GM23338 (cell line): Measurements from ENCODE around the gene AKAP13. TPM values are rescaled to one million over a fixed set of nuclear protein-coding genes. Genes with fewer than 3 reads are reported as not detected.

ENCODE experiments used
- ATAC-seq: fragments of 200-7000 bp; cut with Tn5 transposase; 3 replicates; pipeline ENCODE4 v1.9.1; 2020
- DNase-seq: peaks from one replicate; pipeline ENCODE4 v3.0.0-alpha.2; 2015; ENCODE audit warnings: low spot score
- H2AFZ ChIP-seq: fragments of 200-600 bp; sonication (generic); 2 replicates; pipeline ENCODE4 v1.8.0; 2016; ENCODE audit warnings: antibody characterized with exemption, mild to moderate bottlenecking, moderate library complexity
- H3F3A ChIP-seq: fragments of 200-600 bp; sonication (generic); replicated peaks from 2 replicates; pipeline ENCODE4 v1.8.0; 2017; ENCODE audit warnings: antibody characterized with exemption, mixed run types, low read depth
- H3K27ac ChIP-seq: fragments of 200-600 bp; sonication (generic); 2 replicates; pipeline ENCODE4 v1.6.1; 2016; ENCODE audit warnings: low read depth
- H3K27me3 ChIP-seq: fragments of 200-600 bp; sonication (generic); 2 replicates; pipeline ENCODE4 v1.8.0; 2016; ENCODE audit warnings: mild to moderate bottlenecking, mixed run types, moderate library complexity; ENCODE audit not compliant: insufficient read depth
- H3K36me3 ChIP-seq: fragments of 200-600 bp; sonication (generic); 2 replicates; pipeline ENCODE4 v1.8.0; 2016; ENCODE audit warnings: mild to moderate bottlenecking; ENCODE audit not compliant: insufficient read depth
- H3K4me1 ChIP-seq: fragments of 200-600 bp; sonication (generic); 2 replicates; pipeline ENCODE4 v1.8.0; 2016; ENCODE audit warnings: mild to moderate bottlenecking, moderate library complexity; ENCODE audit not compliant: insufficient read depth
- H3K4me2 ChIP-seq: fragments of 200-600 bp; sonication (generic); 2 replicates; pipeline ENCODE4 v1.7.1; 2017; ENCODE audit warnings: mixed run types
- H3K4me3 ChIP-seq: fragments of 200-600 bp; sonication (generic); 2 replicates; pipeline ENCODE4 v1.6.1; 2016; ENCODE audit warnings: mixed run types
- H3K79me2 ChIP-seq: fragments of 200-600 bp; sonication (generic); replicated peaks from 2 replicates; pipeline ENCODE4 v1.8.0; 2017; ENCODE audit warnings: mild to moderate bottlenecking; ENCODE audit not compliant: insufficient read depth
- H3K9me2 ChIP-seq: fragments of 200-600 bp; sonication (generic); 2 replicates; pipeline ENCODE4 v1.8.0; 2017; ENCODE audit not compliant: insufficient read depth
- H4K20me1 ChIP-seq: fragments of 200-600 bp; sonication (generic); replicated peaks from 2 replicates; pipeline ENCODE4 v1.8.0; 2017; ENCODE audit warnings: mild to moderate bottlenecking; ENCODE audit not compliant: insufficient read depth
- H3K27ac Mint-ChIP-seq: 2 replicates; pipeline ENCODE4 v1.8.0; 2020; ENCODE audit warnings: inconsistent platforms, mild to moderate bottlenecking, moderate library complexity, mixed read lengths
- H3K27me3 Mint-ChIP-seq: 3 replicates; pipeline ENCODE4 v1.8.0; 2022; ENCODE audit warnings: low read depth, mild to moderate bottlenecking, moderate library complexity, mixed read lengths, inconsistent platforms; ENCODE audit not compliant: insufficient read depth, poor library complexity
- H3K36me3 Mint-ChIP-seq: 3 replicates; pipeline ENCODE4 v1.8.0; 2021; ENCODE audit warnings: low read depth, mild to moderate bottlenecking, inconsistent platforms, moderate library complexity, mixed read lengths
- H3K4me1 Mint-ChIP-seq: 3 replicates; pipeline ENCODE4 v1.8.0; 2020; ENCODE audit warnings: mild to moderate bottlenecking, inconsistent platforms, mixed read lengths
- H3K4me3 Mint-ChIP-seq: 3 replicates; pipeline ENCODE4 v1.8.0; 2021; ENCODE audit warnings: moderate library complexity, mild to moderate bottlenecking, inconsistent platforms, mixed read lengths
- H3K9me3 Mint-ChIP-seq: 3 replicates; pipeline ENCODE4 v1.8.0; 2020; ENCODE audit warnings: moderate library complexity, mild to moderate bottlenecking, inconsistent platforms, mixed read lengths
- CREB1 ChIP-seq: fragments of 250-450 bp; sonication (Bioruptor Pico); IDR thresholded peaks from 2 replicates; pipeline ENCODE4 v1.5.0; 2020; ENCODE audit warnings: low read depth, mild to moderate bottlenecking, moderate library complexity
- EZH2 ChIP-seq: fragments of 200-600 bp; sonication (generic); IDR thresholded peaks from one replicate; pipeline ENCODE4 v1.8.0; 2017; ENCODE audit warnings: antibody characterized with exemption, mild to moderate bottlenecking, low read depth; ENCODE audit not compliant: unreplicated experiment
- EZH2phosphoT487 ChIP-seq: fragments of 200-600 bp; sonication (generic); IDR thresholded peaks from one replicate; pipeline ENCODE4 v1.8.1; 2018; ENCODE audit warnings: antibody characterized with exemption; ENCODE audit not compliant: unreplicated experiment
- JUNB ChIP-seq: IDR thresholded peaks from one replicate; pipeline ENCODE4 v1.6.1; 2016; ENCODE audit warnings: antibody characterized with exemption; ENCODE audit not compliant: unreplicated experiment
- NANOG ChIP-seq: IDR thresholded peaks from 2 replicates; pipeline ENCODE4 v1.6.1; 2016; ENCODE audit warnings: antibody characterized with exemption, borderline replicate concordance
- POLR2AphosphoS5 ChIP-seq: IDR thresholded peaks from 2 replicates; pipeline ENCODE4 v1.6.1; 2016; ENCODE audit warnings: antibody characterized with exemption, low read depth
- STAT1 ChIP-seq: IDR thresholded peaks from one replicate; pipeline ENCODE4 v1.6.1; 2016; ENCODE audit warnings: antibody characterized with exemption; ENCODE audit not compliant: unreplicated experiment
- ZNF114 ChIP-seq: fragments of 250-450 bp; sonication (Bioruptor Pico); IDR thresholded peaks from 2 replicates; pipeline ENCODE4 v1.5.0; 2020; ENCODE audit warnings: mild to moderate bottlenecking, moderate library complexity
- ZNF331 ChIP-seq: fragments of 250-450 bp; sonication (Bioruptor Pico); IDR thresholded peaks from 2 replicates; pipeline ENCODE4 v1.5.0; 2020; ENCODE audit warnings: low read depth, mild to moderate bottlenecking, moderate library complexity
- polyA plus RNA-seq: library from polyadenylated mRNA; unstranded; fragments of >200 nt; fragmentation: Nextera tagmentation; extraction: Ambion mirVana; gene quantifications from 2 replicates; pipeline ENCODE4 v1.2.1, GENCODE V29; 2016
- total RNA-seq: library from RNA; depleted of rRNA; stranded (reverse); fragments of >200 nt; shearing (Covaris generic); gene quantifications from 2 replicates; pipeline ENCODE4 v1.2.3, GENCODE V29; 2014
- TF ChIP-seq, protein P1 (sequence below), 2 experiments: fragments of 200-600 bp in 1 of 2; sonication (generic) in 1 of 2; conservative IDR thresholded peaks; 2 replicates each; pipeline versions ENCODE4 v1.5.1 to v1.6.1; 2016 to 2017; ENCODE audit warnings: antibody characterized with exemption in 2 of 2, low read depth in 2 of 2, mild to moderate bottlenecking in 2 of 2, moderate library complexity in 1 of 2
- TF ChIP-seq, protein P2 (sequence below): IDR thresholded peaks from 2 replicates; pipeline ENCODE4 v1.6.1; 2016; ENCODE audit warnings: antibody characterized with exemption
- TF ChIP-seq, protein P3 (sequence below): IDR thresholded peaks from one replicate; pipeline ENCODE4 v1.6.1; 2018; ENCODE audit warnings: antibody characterized with exemption; ENCODE audit not compliant: unreplicated experiment
- TF ChIP-seq, protein P4 (sequence below): fragments of 250-450 bp; sonication (Bioruptor Pico); IDR thresholded peaks from 2 replicates; pipeline ENCODE4 v1.5.0; 2020; ENCODE audit warnings: mild to moderate bottlenecking, moderate library complexity

Gene AKAP13
- total and polyA plus RNA-seq, 2 experiments from 2014 or later, result 46.2 to 60.7 TPM

DNA sequence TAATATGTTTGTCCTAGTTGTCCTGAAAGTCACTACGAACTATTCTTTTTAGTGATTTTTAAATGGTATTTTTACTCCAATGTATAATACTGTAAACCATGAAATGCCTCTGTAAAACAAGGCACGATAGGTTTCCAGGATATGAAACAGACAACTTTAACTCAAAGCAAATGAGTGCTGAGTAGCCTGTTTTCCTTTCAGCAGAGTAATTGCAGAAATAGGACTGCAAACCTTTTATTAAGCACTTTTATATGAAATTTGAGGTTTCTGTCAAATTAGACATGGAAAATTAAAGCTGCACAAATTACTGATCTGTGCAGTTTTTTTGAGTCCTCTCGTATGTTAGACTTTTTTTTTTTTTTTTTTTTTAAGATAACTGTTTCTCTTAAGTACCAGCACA, 16.2 kb downstream of the AKAP13 start:
- Mint-ChIP-seq H3K9me3 (no peaks in the 10 kb centered on the region), H3K4me1 (peaks cover 33% of the 10 kb centered on the region), H3K4me3 (no peak overlapping the region), H3K36me3 (no peaks in the 10 kb centered on the region), H3K27me3 (no peaks in the 10 kb centered on the region), H3K27ac (no peak overlapping the region)
- no peak for ATAC-seq
- H3K9me2 ChIP-seq, result no peaks in the 10 kb centered on the region
- H3K4me1 ChIP-seq, result peaks cover 33% of the 10 kb centered on the region
- DNase-seq, result no peak
- no peaks in the 10 kb centered on the region for H3K27me3 ChIP-seq
- peaks cover 98% of the 10 kb centered on the region for H3K79me2 ChIP-seq
- no peak overlapping the region for H3K27ac ChIP-seq
- no peak overlapping the region for H3K4me3 ChIP-seq
- no peak overlapping the region for H3K4me2 ChIP-seq
- H3F3A ChIP-seq, result no peaks in the 10 kb centered on the region
- TF ChIP-seq, protein P1, sequence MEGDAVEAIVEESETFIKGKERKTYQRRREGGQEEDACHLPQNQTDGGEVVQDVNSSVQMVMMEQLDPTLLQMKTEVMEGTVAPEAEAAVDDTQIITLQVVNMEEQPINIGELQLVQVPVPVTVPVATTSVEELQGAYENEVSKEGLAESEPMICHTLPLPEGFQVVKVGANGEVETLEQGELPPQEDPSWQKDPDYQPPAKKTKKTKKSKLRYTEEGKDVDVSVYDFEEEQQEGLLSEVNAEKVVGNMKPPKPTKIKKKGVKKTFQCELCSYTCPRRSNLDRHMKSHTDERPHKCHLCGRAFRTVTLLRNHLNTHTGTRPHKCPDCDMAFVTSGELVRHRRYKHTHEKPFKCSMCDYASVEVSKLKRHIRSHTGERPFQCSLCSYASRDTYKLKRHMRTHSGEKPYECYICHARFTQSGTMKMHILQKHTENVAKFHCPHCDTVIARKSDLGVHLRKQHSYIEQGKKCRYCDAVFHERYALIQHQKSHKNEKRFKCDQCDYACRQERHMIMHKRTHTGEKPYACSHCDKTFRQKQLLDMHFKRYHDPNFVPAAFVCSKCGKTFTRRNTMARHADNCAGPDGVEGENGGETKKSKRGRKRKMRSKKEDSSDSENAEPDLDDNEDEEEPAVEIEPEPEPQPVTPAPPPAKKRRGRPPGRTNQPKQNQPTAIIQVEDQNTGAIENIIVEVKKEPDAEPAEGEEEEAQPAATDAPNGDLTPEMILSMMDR (conservative IDR thresholded peaks at IDR 0.05; ENCODE audit: low read depth in 2 of 2), result no peak
- TF ChIP-seq, protein P2, sequence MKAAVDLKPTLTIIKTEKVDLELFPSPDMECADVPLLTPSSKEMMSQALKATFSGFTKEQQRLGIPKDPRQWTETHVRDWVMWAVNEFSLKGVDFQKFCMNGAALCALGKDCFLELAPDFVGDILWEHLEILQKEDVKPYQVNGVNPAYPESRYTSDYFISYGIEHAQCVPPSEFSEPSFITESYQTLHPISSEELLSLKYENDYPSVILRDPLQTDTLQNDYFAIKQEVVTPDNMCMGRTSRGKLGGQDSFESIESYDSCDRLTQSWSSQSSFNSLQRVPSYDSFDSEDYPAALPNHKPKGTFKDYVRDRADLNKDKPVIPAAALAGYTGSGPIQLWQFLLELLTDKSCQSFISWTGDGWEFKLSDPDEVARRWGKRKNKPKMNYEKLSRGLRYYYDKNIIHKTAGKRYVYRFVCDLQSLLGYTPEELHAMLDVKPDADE, result no peak
- TF ChIP-seq CREB1 (CRISPR knock-in tag), result no peak
- no peak for TF ChIP-seq JUNB
- no peak for TF ChIP-seq NANOG
- no peak for TF ChIP-seq EZH2
- TF ChIP-seq POLR2AphosphoS5, result no peak
- TF ChIP-seq, protein P3, sequence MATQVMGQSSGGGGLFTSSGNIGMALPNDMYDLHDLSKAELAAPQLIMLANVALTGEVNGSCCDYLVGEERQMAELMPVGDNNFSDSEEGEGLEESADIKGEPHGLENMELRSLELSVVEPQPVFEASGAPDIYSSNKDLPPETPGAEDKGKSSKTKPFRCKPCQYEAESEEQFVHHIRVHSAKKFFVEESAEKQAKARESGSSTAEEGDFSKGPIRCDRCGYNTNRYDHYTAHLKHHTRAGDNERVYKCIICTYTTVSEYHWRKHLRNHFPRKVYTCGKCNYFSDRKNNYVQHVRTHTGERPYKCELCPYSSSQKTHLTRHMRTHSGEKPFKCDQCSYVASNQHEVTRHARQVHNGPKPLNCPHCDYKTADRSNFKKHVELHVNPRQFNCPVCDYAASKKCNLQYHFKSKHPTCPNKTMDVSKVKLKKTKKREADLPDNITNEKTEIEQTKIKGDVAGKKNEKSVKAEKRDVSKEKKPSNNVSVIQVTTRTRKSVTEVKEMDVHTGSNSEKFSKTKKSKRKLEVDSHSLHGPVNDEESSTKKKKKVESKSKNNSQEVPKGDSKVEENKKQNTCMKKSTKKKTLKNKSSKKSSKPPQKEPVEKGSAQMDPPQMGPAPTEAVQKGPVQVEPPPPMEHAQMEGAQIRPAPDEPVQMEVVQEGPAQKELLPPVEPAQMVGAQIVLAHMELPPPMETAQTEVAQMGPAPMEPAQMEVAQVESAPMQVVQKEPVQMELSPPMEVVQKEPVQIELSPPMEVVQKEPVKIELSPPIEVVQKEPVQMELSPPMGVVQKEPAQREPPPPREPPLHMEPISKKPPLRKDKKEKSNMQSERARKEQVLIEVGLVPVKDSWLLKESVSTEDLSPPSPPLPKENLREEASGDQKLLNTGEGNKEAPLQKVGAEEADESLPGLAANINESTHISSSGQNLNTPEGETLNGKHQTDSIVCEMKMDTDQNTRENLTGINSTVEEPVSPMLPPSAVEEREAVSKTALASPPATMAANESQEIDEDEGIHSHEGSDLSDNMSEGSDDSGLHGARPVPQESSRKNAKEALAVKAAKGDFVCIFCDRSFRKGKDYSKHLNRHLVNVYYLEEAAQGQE, result no peak
- TF ChIP-seq ZNF114 (CRISPR knock-in tag), result no peak
- TF ChIP-seq ZNF331, result no peak
- no peak for TF ChIP-seq STAT1
- TF ChIP-seq, protein P4, sequence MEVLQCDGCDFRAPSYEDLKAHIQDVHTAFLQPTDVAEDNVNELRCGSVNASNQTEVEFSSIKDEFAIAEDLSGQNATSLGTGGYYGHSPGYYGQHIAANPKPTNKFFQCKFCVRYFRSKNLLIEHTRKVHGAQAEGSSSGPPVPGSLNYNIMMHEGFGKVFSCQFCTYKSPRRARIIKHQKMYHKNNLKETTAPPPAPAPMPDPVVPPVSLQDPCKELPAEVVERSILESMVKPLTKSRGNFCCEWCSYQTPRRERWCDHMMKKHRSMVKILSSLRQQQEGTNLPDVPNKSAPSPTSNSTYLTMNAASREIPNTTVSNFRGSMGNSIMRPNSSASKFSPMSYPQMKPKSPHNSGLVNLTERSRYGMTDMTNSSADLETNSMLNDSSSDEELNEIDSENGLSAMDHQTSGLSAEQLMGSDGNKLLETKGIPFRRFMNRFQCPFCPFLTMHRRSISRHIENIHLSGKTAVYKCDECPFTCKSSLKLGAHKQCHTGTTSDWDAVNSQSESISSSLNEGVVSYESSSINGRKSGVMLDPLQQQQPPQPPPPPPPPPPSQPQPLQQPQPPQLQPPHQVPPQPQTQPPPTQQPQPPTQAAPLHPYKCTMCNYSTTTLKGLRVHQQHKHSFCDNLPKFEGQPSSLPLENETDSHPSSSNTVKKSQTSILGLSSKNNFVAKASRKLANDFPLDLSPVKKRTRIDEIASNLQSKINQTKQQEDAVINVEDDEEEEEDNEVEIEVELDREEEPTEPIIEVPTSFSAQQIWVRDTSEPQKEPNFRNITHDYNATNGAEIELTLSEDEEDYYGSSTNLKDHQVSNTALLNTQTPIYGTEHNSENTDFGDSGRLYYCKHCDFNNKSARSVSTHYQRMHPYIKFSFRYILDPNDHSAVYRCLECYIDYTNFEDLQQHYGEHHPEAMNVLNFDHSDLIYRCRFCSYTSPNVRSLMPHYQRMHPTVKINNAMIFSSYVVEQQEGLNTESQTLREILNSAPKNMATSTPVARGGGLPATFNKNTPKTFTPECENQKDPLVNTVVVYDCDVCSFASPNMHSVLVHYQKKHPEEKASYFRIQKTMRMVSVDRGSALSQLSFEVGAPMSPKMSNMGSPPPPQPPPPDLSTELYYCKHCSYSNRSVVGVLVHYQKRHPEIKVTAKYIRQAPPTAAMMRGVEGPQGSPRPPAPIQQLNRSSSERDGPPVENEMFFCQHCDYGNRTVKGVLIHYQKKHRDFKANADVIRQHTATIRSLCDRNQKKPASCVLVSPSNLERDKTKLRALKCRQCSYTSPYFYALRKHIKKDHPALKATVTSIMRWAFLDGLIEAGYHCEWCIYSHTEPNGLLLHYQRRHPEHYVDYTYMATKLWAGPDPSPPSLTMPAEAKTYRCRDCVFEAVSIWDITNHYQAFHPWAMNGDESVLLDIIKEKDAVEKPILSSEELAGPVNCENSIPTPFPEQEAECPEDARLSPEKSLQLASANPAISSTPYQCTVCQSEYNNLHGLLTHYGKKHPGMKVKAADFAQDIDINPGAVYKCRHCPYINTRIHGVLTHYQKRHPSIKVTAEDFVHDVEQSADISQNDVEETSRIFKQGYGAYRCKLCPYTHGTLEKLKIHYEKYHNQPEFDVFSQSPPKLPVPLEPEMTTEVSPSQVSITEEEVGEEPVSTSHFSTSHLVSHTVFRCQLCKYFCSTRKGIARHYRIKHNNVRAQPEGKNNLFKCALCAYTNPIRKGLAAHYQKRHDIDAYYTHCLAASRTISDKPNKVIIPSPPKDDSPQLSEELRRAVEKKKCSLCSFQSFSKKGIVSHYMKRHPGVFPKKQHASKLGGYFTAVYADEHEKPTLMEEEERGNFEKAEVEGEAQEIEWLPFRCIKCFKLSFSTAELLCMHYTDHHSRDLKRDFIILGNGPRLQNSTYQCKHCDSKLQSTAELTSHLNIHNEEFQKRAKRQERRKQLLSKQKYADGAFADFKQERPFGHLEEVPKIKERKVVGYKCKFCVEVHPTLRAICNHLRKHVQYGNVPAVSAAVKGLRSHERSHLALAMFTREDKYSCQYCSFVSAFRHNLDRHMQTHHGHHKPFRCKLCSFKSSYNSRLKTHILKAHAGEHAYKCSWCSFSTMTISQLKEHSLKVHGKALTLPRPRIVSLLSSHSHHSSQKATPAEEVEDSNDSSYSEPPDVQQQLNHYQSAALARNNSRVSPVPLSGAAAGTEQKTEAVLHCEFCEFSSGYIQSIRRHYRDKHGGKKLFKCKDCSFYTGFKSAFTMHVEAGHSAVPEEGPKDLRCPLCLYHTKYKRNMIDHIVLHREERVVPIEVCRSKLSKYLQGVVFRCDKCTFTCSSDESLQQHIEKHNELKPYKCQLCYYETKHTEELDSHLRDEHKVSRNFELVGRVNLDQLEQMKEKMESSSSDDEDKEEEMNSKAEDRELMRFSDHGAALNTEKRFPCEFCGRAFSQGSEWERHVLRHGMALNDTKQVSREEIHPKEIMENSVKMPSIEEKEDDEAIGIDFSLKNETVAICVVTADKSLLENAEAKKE, result no peak
- TF ChIP-seq EZH2phosphoT487, result no peak
- H3K36me3 ChIP-seq, result no peaks in the 10 kb centered on the region
- H2AFZ ChIP-seq, result no peak overlapping the region
- peaks cover 16% of the 10 kb centered on the region; the same call in 1 of the 2 replicates for H4K20me1 ChIP-seq
